ENCODE data around the gene ETV6. TPM values are rescaled to one million over a fixed set of nuclear protein-coding genes. Genes with fewer than 3 reads are reported as not detected.

Gene ETV6
- total and polyA plus RNA-seq, 12 donors = 2.7 to 33.5 (median 15.2) TPM

GRCh38 chr12:11797317-11797913 lies 147.9 kb downstream of the ETV6 start:
- DNase-seq (no peak), ATAC-seq (peak in 3 of 8 donors; percentile 21 to 56 (median 53))
- no peaks in the 10 kb centered on the region for H3K27me3 ChIP-seq
- 67 to 72% methylated on average over 5 of the region's 5 CpGs for WGBS, 2 donors
- TF ChIP-seq CTCF (IDR thresholded peaks at IDR 0.05) = no peak
- H3K4me1 ChIP-seq = peaks cover 6 to 83% (median 72%) of the 10 kb centered on the region in 9 donors
- intact Hi-C loops (cut with DNase I) = loop anchor here in 4 of 10 donors (10.0 kb wide), 1 partner anchor 143 kb away; no protein-coding TSS in a partner anchor
- no peaks in the 10 kb centered on the region for H3K36me3 ChIP-seq
- H3K4me3 ChIP-seq = no peak overlapping the region
- H3K9me3 ChIP-seq = no peaks in the 10 kb centered on the region
- H3K27ac ChIP-seq = peak overlapping the region in 7 of 10 donors; percentile 2 to 77 (median 51)

DNA sequence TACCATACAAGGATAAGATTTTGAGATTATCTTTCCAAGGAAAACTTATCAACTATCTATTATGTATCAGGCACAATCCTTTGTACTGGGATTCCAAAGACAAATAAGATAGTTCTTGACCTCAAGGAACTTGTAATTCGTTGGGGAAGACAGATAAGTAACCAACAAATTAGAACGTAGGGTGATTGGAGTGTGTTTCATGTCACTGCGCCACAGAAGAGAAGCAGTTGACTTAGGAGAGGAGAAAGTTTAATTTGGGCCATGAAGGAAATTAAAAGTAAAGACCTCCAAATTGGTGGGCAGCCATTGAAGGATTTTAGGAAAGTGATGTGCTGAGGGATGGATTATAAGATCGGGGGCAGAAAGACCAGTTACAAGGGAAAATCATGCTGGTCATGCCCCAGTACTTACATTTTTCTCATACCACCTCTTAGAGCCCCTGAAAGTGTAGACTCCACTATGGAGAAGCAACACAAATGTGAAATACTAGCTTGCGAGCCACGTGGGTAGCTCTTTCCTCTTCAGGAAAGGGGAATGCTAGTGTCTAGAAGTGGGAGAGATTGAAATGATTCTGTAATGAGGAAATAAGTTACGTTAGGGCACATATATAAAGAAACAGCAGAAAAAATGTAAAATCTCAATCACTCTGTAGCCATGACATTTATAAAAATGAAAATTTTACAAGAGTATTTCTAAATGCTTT lies 148.7 kb downstream of the ETV6 start:
- intact Hi-C loops (cut with DNase I) = loop anchor here in 4 of 10 donors (10.0 kb wide), 1 partner anchor 143 kb away; no protein-coding TSS in a partner anchor
- Histone ChIP-seq H3K27me3 (no peaks in the 10 kb centered on the region), H3K4me3 (no peak overlapping the region), H3K27ac (peak overlapping the region in 6 of 10 donors; percentile 9 to 77 (median 54)), H3K36me3 (no peaks in the 10 kb centered on the region), H3K4me1 (peaks cover 6 to 82% (median 66%) of the 10 kb centered on the region in 9 donors), H3K9me3 (no peaks in the 10 kb centered on the region)
- DNase-seq (no peak), ATAC-seq (no peak)
- TF ChIP-seq CTCF (IDR thresholded peaks at IDR 0.05) = no peak
- 70 to 80% methylated on average over 7 of the region's 7 CpGs for WGBS, 2 donors

DNA sequence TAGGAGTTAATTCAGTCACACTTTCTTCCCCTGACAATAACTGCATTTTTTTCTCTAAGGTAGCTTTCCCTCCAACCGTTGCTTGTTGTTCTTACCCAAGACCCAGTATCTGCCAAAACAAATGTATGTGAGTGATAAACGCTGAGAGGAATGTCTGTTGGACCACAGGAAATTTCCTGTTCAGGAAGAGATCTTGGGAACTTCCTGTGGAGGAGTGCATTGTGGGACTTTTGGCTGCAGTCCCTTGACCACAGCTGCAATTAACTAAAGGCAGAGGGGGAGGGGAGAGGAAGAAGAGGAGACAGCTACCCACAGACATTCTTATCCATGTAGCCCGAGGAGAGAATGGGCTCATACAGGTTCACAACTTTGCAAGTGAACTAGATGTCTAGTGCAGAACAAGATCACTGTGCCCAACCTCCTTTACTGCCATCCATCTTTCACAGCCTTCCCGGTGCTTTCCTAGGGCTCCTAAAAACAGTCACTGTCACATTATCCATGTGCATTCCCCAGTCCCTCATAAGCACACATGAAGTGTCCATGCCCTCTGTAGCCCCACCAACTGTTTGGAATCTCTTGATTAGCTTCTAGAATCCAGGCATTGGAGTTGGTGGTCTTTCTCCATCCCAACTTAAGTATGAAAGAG lies 149.5 kb downstream of the ETV6 start:
- ATAC-seq (peak in 6 of 8 donors; percentile 8 to 50 (median 27)), DNase-seq (peak in 1 of 2 donors; percentile 70)
- Histone ChIP-seq H3K4me1 (peaks cover 6 to 80% (median 58%) of the 10 kb centered on the region in 9 donors), H3K36me3 (no peaks in the 10 kb centered on the region), H3K4me3 (no peak overlapping the region), H3K9me3 (no peaks in the 10 kb centered on the region), H3K27ac (peak overlapping the region in 6 of 10 donors; percentile 18 to 77 (median 54)), H3K27me3 (no peaks in the 10 kb centered on the region)
- no peak for TF ChIP-seq CTCF (IDR thresholded peaks at IDR 0.05)
- WGBS, 2 donors = 30 to 45% methylated on average over 4 of the region's 4 CpGs
- intact Hi-C loops (cut with DNase I) = loop anchor here in 4 of 10 donors (10.0 kb wide), 1 partner anchor 144 kb away; no protein-coding TSS in a partner anchor

DNA sequence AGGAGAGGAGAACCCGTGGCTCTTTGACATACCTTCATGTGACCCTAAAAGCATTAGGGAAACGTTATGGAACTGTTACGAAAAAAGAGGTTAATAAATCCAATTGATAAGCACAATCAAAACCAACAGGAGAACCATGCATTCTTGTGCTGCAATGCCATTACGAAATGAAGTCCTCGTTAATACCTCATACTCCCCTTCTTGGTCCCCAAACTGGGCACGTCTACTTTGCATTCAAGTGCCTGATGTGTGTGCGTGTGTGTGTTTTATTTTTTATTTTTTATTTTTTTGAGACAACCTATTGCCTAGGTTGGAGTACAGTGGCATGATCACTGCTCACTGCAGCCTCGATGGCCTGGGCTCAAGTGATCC lies 150.0 kb downstream of the ETV6 start:
- 90% methylated on average over 8 of the region's 8 CpGs for WGBS, 2 donors
- H3K36me3 ChIP-seq = no peaks in the 10 kb centered on the region
- DNase-seq = no peak
- no peak overlapping the region for H3K4me3 ChIP-seq
- H3K27ac ChIP-seq = peak overlapping the region in 4 of 10 donors; percentile 35 to 77 (median 59)
- H3K27me3 ChIP-seq = no peaks in the 10 kb centered on the region
- no peak for TF ChIP-seq CTCF (IDR thresholded peaks at IDR 0.05)
- H3K9me3 ChIP-seq = no peaks in the 10 kb centered on the region
- intact Hi-C loops (cut with DNase I) = loop anchor here in 4 of 10 donors (10.0 kb wide), 1 partner anchor 145 kb away; no protein-coding TSS in a partner anchor
- peaks cover 6 to 77% (median 52%) of the 10 kb centered on the region in 9 donors for H3K4me1 ChIP-seq
- ATAC-seq = no peak
